NCI-H187 (cell line): ENCODE results near the gene KSR1.
"Not testable (repeated sequence)": the region's sequence is repeated elsewhere in the genome, so short reads cannot be mapped to it uniquely, and the experiment has no call there.

Experiments used
- DNase-seq, 2 experiments: peaks; one replicate each; lab custom pipeline; 2025; lab: John Stamatoyannopoulos, UW

Gene KSR1

DNA sequence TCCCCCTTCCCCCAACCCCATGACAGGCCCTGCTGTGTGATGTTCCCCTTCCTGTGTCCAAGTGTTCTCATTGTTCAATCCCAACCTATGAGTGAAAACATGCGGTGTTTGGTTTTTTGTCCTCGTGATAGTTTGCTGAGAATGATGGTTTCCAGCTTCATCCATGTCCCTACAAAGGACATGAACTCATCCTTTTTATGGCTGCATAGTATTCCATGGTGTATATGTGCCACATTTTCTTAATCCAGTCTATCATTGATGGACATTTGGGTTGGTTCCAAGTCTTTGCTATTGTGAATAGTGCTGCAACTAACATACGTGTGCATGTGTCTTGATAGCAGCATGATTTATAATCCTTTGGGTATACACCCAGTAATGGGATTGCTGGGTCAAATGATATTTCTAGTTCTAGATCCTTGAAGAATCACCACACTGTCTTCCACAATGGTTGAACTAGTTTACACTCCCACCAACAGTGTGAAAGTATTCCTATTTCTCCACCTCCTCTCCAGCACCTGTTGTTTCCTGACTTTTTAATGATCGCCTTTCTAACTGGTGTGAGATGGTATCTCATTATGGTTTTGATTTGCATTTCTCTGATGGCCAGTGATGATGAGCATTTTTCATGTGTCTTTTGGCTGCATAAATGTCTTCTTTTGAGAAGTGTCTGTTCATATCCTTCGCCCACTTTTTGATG lies 28.9 kb upstream of the KSR1 start:
- not testable (repeated sequence) for DNase-seq

DNA sequence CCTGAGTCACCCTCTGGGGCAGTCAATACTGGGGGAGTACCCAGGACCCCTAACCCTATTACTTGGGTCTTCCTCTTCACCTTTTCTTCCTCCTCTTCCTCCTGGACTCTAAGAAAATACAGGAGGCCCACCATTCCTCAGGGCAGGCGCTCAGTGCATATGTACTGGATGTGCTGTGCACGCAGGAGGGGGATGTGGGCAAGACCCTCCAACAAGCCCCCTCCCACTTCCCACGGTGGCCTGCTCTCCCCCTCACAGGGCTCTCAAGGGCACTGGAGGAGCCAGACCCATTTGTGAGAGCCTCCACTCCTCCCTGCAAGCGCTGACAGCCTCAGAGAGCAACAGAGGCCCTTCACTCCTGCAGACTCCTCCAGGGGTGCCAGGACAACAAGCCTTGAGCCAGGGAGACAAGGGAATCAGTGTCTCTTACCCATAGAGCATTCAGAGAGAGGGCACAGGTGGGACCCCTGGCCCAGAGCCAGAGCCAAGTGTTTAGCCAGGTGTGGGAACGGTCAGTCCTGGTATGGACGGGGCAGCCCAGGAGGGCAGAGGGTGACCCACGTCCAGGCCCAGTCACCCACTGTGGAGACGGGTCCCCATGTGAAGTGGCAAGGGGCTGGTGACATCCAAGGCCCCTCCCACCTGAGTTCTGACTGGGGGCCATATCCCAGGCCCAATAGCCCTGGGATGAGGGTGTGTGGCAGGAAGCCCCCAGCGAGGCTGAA lies 27.3 kb upstream of the KSR1 start:
- DNase-seq: no peak

DNA sequence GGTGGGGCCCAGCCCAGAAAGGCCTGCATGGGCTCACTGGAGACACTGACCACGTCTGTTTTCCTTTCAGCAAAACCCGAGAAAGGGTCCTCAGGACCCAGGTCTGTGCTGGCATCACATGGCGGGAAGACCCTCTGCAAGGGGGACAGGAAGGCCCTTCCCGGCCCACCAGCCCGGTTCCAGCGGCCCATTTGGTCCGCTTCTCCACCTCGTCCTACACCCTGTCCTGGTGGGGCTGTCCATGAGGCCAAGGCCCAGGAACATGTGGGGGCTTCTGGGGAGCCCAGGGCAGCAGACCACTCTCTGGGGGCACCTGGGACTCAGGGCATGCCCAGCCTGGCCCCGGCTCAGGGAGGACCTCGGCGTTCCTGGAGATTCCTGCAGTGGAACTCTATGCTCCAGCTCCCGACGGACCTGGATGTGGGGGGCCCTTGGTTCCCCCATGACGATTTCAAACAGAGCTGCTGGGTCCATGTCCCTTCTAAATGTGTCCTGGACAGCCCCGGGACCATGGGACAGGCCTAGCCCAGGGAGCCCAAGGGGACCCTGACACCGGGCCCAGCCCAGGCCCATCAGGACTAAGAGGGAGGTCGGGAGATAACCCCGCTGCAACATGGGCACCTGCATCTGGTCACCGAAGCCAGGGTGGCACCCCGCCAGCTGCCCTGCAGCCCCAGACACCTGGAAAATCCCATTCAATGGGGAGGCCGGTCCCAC lies 26.4 kb upstream of the KSR1 start:
- DNase-seq: no peak

DNA sequence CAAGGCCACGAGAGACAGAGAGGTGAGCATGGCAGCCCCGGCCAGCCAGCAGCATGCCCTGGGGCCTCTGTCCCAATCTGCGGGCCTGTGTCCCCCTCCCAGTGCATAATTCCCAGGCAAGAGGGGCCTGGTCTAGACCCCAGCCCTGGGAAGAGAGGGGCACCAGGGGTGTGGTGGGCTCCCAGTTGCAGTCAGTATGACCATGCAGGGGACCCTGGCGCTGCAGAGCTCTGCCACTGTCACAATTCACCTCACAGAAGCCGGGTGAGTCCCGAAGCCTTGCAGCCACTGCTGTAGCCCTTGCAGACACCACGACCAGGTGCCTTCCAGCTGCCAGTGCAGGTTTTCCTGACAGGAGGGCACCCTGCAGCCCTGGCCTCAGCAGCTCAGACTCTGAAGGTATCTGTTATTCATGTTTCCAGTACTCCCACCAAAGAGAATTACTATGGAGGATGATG lies 25.8 kb upstream of the KSR1 start:
- no peak for DNase-seq

DNA sequence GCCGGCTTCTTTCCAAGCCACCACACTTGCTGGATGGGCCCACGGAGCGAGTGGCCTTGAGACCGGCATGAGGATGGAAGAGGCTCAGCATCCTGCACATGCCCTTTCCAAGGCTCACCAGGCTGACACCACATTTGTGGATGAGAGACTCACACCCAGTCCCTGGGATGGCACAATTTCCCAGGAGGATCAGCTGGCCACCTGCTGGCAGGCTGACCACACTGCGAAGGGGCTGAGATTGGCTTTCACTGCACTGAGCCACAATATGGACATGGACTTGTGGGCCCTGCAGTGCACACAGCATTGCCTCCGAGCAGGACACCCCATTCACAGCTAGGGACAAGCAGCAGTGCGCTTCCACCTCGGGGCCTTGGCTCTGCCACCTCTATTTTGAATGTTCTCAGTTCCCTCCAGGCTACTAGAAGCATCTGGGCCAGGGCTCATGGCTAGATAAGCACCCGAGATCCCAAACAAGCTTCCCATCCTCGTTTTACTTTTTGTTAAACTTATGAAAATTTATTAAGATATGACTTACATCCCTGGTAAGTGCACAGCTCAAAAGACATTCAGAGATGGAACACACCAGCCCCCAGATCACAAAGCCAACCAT lies 25.3 kb upstream of the KSR1 start:
- DNase-seq: no peak

DNA sequence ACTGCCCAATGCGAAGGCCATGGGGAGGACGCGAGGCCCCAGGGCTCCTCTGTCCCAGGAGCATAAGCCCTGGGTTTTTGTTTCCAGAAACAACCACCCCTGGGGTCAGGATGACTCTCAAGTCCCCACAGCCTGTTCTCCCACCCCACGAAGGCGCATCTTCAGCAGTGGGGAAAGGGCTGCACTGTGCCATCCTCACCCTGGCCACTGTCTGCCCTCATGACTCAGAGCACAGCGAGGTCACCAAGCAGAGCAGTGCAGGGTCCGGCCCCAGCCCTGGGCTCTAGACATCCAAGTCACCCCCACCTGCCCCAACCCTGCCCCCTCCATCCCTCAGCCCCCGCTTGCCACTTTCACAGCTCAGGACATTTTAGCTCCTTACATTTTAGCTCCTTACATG lies 22.7 kb upstream of the KSR1 start:
- DNase-seq: no peak

DNA sequence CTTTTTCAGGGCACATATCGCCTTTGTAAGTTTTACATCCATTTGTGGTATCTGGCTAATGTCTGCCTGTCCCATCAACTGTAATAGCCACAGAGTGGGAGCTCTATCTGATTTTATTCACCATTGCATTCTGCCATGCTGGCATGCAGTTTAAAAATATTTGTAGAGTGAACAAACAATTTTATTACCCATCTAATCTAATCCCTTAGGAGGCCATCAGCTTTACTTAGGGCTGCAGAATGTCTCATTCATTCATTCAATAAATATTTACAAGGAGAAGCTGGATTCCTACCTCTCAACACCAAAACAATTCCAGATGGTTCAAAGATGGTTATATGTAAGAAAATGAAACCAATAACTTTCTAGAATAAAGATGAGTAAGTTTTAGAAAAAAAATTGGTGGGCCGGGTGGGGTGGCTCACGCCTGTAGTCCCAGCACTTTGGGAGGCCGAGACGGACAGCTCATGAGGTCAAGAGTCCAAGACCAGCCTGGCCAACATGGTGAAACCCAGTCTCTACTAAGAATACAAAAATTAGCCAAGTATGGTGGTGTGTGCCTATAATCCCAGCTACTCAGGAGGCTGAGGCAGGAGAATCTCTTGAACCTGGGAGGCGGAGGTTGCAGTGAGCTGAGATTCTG lies 20.7 kb upstream of the KSR1 start:
- not testable (repeated sequence) for DNase-seq

DNA sequence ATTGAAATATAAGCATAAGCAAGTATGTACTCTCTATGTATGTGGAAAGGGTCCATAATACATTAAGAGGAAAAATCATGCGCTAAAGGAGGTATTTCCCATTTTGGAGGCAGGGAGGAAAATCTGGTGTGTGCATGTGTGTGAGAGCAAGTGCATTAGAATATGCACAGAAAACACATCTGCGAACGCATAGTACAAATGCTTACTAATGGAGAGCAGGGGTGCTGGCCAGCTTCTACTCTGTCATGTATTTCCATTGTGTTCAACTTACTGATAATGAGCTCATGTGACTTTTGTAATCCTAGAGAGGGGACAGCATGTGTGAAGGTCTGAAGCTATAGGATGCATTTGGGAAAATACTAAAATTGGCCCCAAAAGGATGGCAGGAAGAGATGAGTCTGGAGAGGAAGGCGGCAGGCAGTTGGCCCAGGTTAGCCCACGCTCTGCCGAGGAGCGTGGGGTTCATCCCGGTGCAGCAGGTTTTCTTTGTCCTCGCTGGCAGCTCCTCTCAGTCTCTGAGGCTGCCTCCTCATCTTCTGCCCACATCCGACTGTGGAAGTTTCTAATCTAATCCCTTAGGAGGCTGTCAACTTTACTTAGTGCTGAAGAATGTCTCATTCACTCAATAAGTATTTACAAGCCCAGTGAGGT lies 17.8 kb upstream of the KSR1 start:
- DNase-seq: no peak

DNA sequence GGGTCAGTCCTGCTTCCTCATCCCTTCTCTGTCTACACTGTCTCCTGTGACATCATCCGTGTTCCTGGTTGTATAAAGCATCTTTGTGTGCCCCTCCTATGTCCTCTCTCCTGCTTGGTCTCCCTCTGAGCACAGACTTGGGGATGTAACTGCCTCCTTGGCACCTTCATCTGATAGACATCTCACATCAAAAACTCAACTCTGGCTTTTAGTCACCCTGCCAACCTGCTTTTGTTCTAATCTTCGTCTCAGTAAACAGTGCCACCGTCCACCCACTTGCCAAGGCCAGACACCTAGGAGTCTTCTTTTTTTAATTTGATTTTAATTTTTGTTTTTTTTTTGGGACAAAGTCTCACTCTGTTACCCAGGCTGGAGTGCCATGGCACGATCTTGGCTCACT lies 16.9 kb upstream of the KSR1 start:
- DNase-seq: no peak

DNA sequence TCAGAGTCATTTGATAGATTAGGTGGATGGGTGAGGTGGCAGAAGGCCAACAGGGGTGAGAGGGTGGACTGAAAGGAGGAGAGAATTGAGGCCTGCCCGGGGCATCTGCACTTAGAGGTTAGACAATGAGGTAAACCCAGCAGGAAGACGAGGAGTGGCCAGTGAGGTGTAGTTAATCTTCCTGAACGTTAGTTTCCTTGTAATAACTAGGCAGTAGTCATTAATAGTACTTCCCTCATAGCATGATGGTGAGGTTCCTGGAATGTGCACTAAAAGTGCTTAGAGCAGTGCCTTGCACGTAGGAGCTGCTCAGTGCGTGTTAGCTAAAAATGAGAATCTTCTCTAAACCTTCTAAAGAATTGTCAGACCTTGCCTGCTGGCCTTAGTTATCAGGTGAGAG lies 13.5 kb upstream of the KSR1 start:
- DNase-seq: no peak

DNA sequence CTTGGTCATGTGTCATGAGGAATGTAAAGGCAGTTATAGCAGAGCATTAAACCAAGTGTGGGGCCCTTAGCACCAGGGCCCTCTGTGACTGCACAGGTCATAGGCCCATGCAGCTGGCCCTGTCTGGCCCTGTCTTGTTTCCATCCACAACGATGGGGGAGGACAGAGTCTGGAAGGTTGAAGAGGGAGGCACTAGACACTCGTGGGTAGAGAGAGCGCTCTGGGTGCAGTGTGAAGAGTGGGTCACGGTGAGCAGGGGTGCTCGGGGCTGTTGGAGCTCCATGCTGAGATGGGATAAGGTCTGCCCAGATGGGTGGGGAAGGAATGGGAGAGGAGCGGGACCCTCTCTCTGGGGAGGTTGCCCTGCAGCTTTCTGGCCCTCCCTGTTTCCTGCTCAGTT lies 12.8 kb upstream of the KSR1 start:
- no peak for DNase-seq

DNA sequence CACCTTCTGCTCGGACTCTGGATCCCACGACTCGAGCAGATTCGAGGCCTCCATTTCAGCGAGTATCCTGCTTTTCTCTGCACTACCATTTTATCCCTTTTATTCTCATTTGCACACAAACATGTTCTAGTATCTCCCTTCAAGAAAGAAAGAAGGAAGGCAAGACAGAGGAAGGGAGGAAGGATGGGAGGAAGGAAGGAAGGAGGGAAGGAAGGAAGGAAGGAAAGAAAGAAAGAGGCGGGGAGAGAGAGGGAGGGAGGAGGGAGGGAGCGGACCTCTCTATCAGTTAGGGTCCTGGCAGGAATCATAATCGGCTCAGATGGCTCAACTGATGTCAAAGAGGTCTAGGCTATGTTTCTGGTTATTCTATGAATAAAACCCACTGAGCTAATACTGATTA lies 10.3 kb upstream of the KSR1 start:
- DNase-seq: no peak

DNA sequence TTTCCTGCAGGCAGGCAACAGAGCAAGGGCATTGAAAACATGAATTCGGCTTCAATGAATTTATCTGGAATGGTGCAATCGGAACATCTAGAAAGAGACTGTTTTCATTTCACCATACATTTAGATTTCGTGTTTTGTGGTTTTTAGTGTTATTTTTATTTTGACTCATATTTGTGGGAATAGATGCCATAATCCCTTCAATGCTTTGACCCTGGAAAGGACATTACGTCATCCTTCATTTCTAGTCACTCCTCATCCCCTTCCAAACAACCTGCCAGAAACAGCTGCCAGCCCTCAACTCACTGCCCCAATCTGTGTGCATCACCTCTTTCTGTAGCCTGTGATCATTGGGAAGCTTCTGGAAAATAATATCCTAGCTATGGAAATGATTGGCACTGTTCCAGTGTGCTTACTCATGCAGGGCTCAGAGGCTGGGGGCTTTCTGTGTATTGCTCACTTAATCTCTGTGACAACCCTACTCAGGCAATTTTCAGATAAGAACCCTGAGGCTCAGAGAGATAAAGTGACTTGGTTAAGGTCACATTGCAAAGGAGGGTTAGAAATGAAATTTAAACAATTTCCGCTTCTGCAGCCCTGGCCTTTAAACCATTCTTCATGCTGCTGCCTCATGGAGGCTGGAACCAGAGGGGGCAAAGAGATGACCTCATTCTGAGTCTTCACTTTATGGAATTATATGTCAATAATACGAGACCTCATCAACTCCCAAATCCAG lies 9.5 kb upstream of the KSR1 start:
- DNase-seq: no peak

DNA sequence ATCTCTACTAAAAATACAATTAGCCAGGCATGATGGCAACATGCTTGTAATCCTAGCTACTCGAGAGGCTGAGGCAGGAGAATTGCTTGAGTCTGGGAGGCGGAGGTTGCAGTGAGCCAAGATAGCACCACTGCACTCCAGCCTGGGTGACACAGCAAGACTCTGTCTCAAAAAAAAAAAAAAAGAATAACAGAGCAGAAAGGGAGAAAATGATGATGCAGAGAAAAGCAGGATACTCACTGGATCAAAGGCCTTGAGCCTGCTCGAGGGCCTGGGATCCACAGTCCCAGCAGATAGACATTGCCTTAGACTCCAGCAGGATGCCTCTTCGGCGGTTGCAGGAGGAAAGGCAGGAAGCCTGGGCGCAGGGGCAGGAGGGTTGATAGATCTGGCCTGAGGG lies 7.7 kb upstream of the KSR1 start:
- DNase-seq: not testable (repeated sequence)

DNA sequence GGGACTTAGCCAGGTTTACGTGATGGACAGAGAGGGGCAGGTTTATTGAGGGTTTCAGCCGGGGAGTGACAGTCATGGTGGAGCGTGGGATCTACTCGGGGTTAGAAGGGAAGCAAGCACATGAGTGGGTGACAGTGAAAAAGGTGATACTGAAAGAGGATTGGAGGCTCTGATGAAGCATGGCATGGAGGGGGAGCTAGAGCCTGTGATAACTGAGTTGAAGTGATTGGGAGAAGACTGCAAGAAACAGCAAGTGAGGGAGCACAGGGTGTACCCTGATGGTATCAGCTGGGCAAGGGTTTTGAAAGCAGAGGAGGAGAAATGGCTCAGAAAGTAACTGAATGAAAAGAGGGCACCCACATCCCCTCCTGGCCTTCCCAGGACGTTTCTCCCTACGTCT lies 6.7 kb upstream of the KSR1 start:
- DNase-seq: no peak

DNA sequence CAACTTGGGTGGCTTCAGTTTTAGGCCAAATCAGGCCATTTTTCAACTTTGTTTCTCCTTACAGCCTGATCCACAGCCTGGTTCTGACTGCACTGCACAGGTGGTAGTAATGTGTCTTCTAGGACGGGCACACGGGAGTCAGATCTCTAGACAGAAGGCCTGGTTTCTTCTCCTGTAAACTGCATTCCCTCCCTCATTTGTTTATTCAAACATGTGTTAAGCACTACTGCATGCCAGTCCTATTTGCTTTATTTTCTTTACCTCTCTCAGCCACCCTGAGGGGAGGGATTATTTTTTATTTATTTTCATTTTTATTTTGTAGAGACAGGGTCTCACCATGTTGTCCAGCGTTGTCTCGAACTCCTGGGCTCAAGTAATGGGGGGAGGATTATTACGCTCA lies 6.3 kb upstream of the KSR1 start:
- DNase-seq: no peak

DNA sequence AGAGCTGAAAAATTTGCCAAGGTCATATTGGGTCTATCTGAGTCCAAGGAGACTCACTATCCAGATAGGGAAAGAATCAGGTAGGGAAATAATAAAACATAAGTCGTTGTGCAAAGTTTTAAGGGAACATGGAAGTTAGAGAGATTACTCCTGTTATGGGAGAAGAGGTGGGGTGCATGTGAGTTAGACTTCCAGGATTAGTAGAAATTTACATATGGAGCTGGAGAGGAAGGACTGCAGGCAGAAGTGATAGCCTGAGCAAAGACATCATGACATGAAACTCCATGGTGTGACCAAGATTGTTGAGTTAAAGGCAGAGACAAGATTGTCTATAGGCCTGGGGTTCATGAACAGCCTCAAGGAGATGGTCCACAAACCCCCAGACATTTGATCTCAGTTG lies 5.8 kb upstream of the KSR1 start:
- DNase-seq: no peak

DNA sequence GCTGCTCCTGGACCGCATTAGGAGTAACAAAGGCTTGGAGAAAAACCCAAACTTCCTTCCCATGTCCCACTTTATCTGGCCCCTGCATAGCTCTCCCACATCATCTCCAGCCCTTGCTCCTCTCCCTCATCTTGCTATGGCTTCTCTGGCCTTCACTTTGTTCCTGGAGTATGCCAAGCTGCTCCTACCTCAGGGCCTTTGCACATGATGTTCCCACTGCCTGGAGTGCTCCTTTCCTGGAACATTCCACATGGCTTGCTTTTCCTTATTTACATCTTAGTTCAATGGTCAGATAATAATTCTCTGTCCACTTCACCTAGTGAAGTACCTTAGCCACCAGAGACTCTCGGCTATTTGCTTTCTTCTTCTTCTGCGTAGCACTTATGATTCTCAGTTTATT lies 4.3 kb upstream of the KSR1 start:
- DNase-seq: no peak

DNA sequence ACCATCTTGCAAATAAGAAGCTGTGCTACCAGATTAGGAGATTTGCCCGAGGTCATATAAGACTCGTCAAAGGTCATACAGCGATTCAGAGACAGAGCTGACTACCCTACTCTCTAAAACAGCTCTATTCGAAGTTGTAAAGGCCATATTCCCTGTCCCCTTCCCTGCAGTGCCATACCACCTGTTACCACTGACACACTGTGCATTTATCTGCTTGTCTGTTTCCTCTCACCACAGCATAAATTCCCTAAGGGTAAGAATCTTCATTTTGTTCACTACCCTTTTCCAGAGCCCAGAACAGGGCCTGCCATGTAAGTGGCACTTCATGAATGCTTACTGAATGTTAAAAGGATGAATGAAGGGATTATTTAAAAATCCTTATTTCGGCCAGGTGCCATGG lies 3.4 kb upstream of the KSR1 start:
- DNase-seq: no peak

DNA sequence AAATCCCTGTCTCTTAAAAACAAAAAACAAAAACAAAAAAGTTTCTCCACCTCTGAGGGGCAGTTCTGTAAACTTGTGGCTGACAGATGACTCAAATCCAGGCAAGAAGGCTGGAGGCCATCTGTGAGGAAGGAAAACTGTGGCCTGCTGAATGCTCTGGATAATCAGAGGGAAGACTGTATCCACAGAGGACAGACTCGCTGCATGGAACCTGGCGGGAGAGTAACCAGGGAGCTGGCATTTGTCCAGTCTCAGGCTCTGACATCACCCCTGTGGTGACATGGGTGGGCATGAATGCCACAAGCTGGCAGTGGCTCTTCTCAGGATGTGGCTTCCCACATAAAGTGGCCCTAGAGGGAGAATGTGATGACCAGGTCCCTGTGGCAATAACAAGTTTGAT lies 2.8 kb upstream of the KSR1 start:
- DNase-seq: no peak

DNA sequence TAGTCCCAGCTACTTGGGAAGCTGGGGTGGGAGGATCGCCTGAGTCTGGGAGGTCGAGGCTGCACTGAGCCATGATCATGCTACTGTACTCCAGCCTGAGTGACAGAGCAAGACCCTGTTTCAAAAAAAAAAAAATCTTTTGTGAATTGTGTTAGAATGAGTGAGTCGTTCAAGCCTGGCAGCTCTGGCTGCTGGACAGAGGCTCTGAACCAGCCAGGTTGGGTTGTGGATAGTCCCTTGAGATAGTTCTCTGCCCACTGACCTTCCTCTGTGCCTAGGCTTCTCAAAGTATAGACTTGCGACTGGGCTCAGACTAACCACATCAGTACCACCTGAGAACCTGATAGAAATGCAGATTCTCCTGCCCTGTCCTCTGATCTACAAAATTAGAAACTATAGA lies 2.2 kb upstream of the KSR1 start:
- DNase-seq: no peak
